ENCODE data around the gene INTS4. TPM values are rescaled to one million over a fixed set of nuclear protein-coding genes. Genes with fewer than 3 reads are reported as not detected.

Gene INTS4
- total RNA-seq, 1 experiment from 2014 or later: 86.7 TPM

GRCh38 chr11:77981346-77981947, 13.0 kb downstream of the INTS4 start:
- no peaks in the 10 kb centered on the region for H3K4me1 ChIP-seq
- ChIA-PET CTCF (no interaction called here), POLR2A (interaction anchor here (0.6 to 1.5 kb wide), 2 partner anchors 13 to 181 kb away, joined by 3 to 8 read pairs; partner anchors contain the start of gene INTS4)
- Mint-ChIP-seq H3K9me3 (ENCODE audit: unreplicated experiment) (no peaks in the 10 kb centered on the region), H3K4me3 (ENCODE audit: unreplicated experiment) (no peak overlapping the region), H3K27me3 (ENCODE audit: insufficient read depth, unreplicated experiment) (no peaks in the 10 kb centered on the region), H3K27ac (ENCODE audit: unreplicated experiment) (no peak overlapping the region), H3K36me3 (ENCODE audit: insufficient read depth, unreplicated experiment) (peaks cover 53% of the 10 kb centered on the region), H3K4me1 (ENCODE audit: low read depth, unreplicated experiment) (peaks cover 10% of the 10 kb centered on the region)
- no peaks in the 10 kb centered on the region for H3K27me3 ChIP-seq (replicated peaks; ENCODE audit: control insufficient read depth, insufficient read depth, low read length)
- H3K9me3 ChIP-seq: no peaks in the 10 kb centered on the region
- DNase-seq: no peak
- no TSS peak for BruUV-seq (replicated peaks)
- no peaks in the 10 kb centered on the region for H3K36me3 ChIP-seq (ENCODE audit: control insufficient read depth, insufficient read depth, low read length)
- intact Hi-C loops (cut with micrococcal nuclease; ENCODE audit: unreplicated experiment): no loop called here
- no peak overlapping the region for H3K4me3 ChIP-seq (ENCODE audit: low read depth, low read length)
- TF ChIP-seq, protein P1, sequence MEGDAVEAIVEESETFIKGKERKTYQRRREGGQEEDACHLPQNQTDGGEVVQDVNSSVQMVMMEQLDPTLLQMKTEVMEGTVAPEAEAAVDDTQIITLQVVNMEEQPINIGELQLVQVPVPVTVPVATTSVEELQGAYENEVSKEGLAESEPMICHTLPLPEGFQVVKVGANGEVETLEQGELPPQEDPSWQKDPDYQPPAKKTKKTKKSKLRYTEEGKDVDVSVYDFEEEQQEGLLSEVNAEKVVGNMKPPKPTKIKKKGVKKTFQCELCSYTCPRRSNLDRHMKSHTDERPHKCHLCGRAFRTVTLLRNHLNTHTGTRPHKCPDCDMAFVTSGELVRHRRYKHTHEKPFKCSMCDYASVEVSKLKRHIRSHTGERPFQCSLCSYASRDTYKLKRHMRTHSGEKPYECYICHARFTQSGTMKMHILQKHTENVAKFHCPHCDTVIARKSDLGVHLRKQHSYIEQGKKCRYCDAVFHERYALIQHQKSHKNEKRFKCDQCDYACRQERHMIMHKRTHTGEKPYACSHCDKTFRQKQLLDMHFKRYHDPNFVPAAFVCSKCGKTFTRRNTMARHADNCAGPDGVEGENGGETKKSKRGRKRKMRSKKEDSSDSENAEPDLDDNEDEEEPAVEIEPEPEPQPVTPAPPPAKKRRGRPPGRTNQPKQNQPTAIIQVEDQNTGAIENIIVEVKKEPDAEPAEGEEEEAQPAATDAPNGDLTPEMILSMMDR (IDR thresholded peaks at IDR 0.05; ENCODE audit: insufficient read depth in 1 of 2, low read depth in 1 of 2, low read length in 1 of 2, severe bottlenecking in 1 of 2, unreplicated experiment in 1 of 2): no peak

GRCh38 chr11:77968337-77968736, 26.1 kb downstream of the INTS4 start:
- H3K4me1 ChIP-seq: no peaks in the 10 kb centered on the region
- Mint-ChIP-seq H3K27me3 (ENCODE audit: insufficient read depth, unreplicated experiment) (no peaks in the 10 kb centered on the region), H3K36me3 (ENCODE audit: insufficient read depth, unreplicated experiment) (peaks cover 27% of the 10 kb centered on the region), H3K4me3 (ENCODE audit: unreplicated experiment) (no peak overlapping the region), H3K27ac (ENCODE audit: unreplicated experiment) (no peak overlapping the region), H3K4me1 (ENCODE audit: low read depth, unreplicated experiment) (no peaks in the 10 kb centered on the region), H3K9me3 (ENCODE audit: unreplicated experiment) (no peaks in the 10 kb centered on the region)
- peaks cover 4% of the 10 kb centered on the region for H3K36me3 ChIP-seq (ENCODE audit: control insufficient read depth, insufficient read depth, low read length)
- no peaks in the 10 kb centered on the region for H3K9me3 ChIP-seq
- TF ChIP-seq, protein P1 (IDR thresholded peaks at IDR 0.05; ENCODE audit: insufficient read depth in 1 of 2, low read depth in 1 of 2, low read length in 1 of 2, severe bottlenecking in 1 of 2, unreplicated experiment in 1 of 2): no peak
- CTCF ChIA-PET: interaction anchor here (0.6 kb wide), 1 partner anchor 26 kb away, joined by 4 read pairs; the partner anchor contains the start of gene INTS4
- BruUV-seq (replicated peaks): no TSS peak
- DNase-seq: no peak
- H3K27me3 ChIP-seq (replicated peaks; ENCODE audit: control insufficient read depth, insufficient read depth, low read length): no peaks in the 10 kb centered on the region
- no peak overlapping the region for H3K4me3 ChIP-seq (ENCODE audit: low read depth, low read length)
- intact Hi-C loops (cut with micrococcal nuclease; ENCODE audit: unreplicated experiment): no loop called here
- POLR2A ChIA-PET: no interaction called here

GRCh38 chr11:77967753-77968152, 26.7 kb downstream of the INTS4 start:
- no TSS peak for BruUV-seq (replicated peaks)
- no peaks in the 10 kb centered on the region for H3K9me3 ChIP-seq
- H3K27me3 Mint-ChIP-seq (ENCODE audit: insufficient read depth, unreplicated experiment): no peaks in the 10 kb centered on the region
- H3K4me1 ChIP-seq: no peaks in the 10 kb centered on the region
- DNase-seq: no peak
- peaks cover 4% of the 10 kb centered on the region for H3K36me3 ChIP-seq (ENCODE audit: control insufficient read depth, insufficient read depth, low read length)
- H3K27ac Mint-ChIP-seq (ENCODE audit: unreplicated experiment): no peak overlapping the region
- intact Hi-C loops (cut with micrococcal nuclease; ENCODE audit: unreplicated experiment): no loop called here
- peaks cover 27% of the 10 kb centered on the region for H3K36me3 Mint-ChIP-seq (ENCODE audit: insufficient read depth, unreplicated experiment)
- H3K4me3 Mint-ChIP-seq (ENCODE audit: unreplicated experiment): no peak overlapping the region
- TF ChIP-seq, protein P1 (IDR thresholded peaks at IDR 0.05; ENCODE audit: insufficient read depth in 1 of 2, low read depth in 1 of 2, low read length in 1 of 2, severe bottlenecking in 1 of 2, unreplicated experiment in 1 of 2): no peak
- ChIA-PET POLR2A (no interaction called here), CTCF (no interaction called here)
- no peak overlapping the region for H3K4me3 ChIP-seq (ENCODE audit: low read depth, low read length)
- H3K27me3 ChIP-seq (replicated peaks; ENCODE audit: control insufficient read depth, insufficient read depth, low read length): no peaks in the 10 kb centered on the region
- no peaks in the 10 kb centered on the region for H3K9me3 Mint-ChIP-seq (ENCODE audit: unreplicated experiment)
- H3K4me1 Mint-ChIP-seq (ENCODE audit: low read depth, unreplicated experiment): no peaks in the 10 kb centered on the region
